Measurements from ENCODE around the gene VAMP2.

The VAMP2 gene

GRCh38 chr17:8153957-8154607 is 8.7 kb downstream of the VAMP2 start:
- DNase-seq: peak; percentile 34

- no peak for DNase-seq
These were observed 9.2 kb downstream of the VAMP2 start for GRCh38 chr17:8153525-8153956.

GRCh38 chr17:8153031-8153451 is 9.7 kb downstream of the VAMP2 start:
- DNase-seq: no peak

- DNase-seq: peak; percentile 79
These were observed 10.5 kb downstream of the VAMP2 start, which contains the start of gene PER1 for GRCh38 chr17:8152112-8152775. TSS of gene PER1 (minus strand) at chr17:8152404. CDS start at chr17:8150706, 1,698 bp downstream.

GRCh38 chr17:8151641-8152111 is 11.1 kb downstream of the VAMP2 start:
- no peak for DNase-seq

- peak; percentile 42 for DNase-seq
These were observed 11.6 kb downstream of the VAMP2 start for GRCh38 chr17:8151120-8151640.

- no peak for DNase-seq
These were observed 12.3 kb downstream of the VAMP2 start for GRCh38 chr17:8150194-8151119.

- no peak for DNase-seq
These were observed 13.1 kb downstream of the VAMP2 start for GRCh38 chr17:8149419-8150193.

- DNase-seq: no peak
These were observed 14.2 kb downstream of the VAMP2 start for GRCh38 chr17:8148560-8148959.

- DNase-seq: no peak
These were observed 14.8 kb downstream of the VAMP2 start for GRCh38 chr17:8147805-8148404.

- no peak for DNase-seq
These were observed 15.5 kb downstream of the VAMP2 start for GRCh38 chr17:8147141-8147804.

- DNase-seq: no peak
These were observed 16.2 kb downstream of the VAMP2 start for GRCh38 chr17:8146381-8147140.

- DNase-seq: no peak
These were observed 16.9 kb downstream of the VAMP2 start for GRCh38 chr17:8145811-8146210.

- DNase-seq: no peak
These were observed 18.1 kb downstream of the VAMP2 start for GRCh38 chr17:8144401-8145231.

- DNase-seq: no peak
These were observed 19.0 kb downstream of the VAMP2 start for GRCh38 chr17:8143581-8144400.

GRCh38 chr17:8142887-8143580 is 19.7 kb downstream of the VAMP2 start:
- no peak for DNase-seq

GRCh38 chr17:8142158-8142886 is 20.4 kb downstream of the VAMP2 start:
- DNase-seq: no peak
